Measurements from ENCODE around the gene ABCD1. TPM values are rescaled to one million over a fixed set of nuclear protein-coding genes. Genes with fewer than 3 reads are reported as not detected.

The ABCD1 gene
- total RNA-seq, 1 donor from 2014 or later, result 22.3 TPM

GRCh38 chrX:153791104-153791852 is 66.6 kb downstream of the ABCD1 start:
- no peak for DNase-seq (ENCODE audit: low read depth)

GRCh38 chrX:153792368-153792767 is 67.7 kb downstream of the ABCD1 start:
- DNase-seq (ENCODE audit: low read depth), result no peak

GRCh38 chrX:153793291-153793690 is 68.6 kb downstream of the ABCD1 start:
- no peak for DNase-seq (ENCODE audit: low read depth)

Other genes starting within 250 kb of the ABCD1 start
- gene BGN, start 229.9 kb upstream of the ABCD1 start, total RNA-seq, result 0.17 and 6.0 TPM in 2 replicates
- gene ATP2B3, start 207.2 kb upstream of the ABCD1 start, total RNA-seq, result 0.05 TPM in 1 of 2 replicates, not detected in the other
- 13.9 and 42.2 TPM in 2 replicates for gene CCNQ, start 125.7 kb upstream of the ABCD1 start, total RNA-seq
- gene DUSP9, start 77.7 kb upstream of the ABCD1 start, total RNA-seq, result 1.1 TPM in 1 of 2 replicates, not detected in the other
- gene PNCK, start 51.0 kb upstream of the ABCD1 start, total RNA-seq, result 0.75 TPM in 1 of 2 replicates, not detected in the other
- gene SLC6A8, start 36.9 kb upstream of the ABCD1 start, total RNA-seq, result 9.2 and 80.4 TPM in 2 replicates
- gene BCAP31, start 469 bp upstream of the ABCD1 start, total RNA-seq, result 233 and 273 TPM in 2 replicates
- 2.6 and 10.3 TPM in 2 replicates for gene PLXNB3, start 39.4 kb downstream of the ABCD1 start, total RNA-seq
- gene SRPK3, start 56.2 kb downstream of the ABCD1 start, total RNA-seq, result 0.17 and 0.25 TPM in 2 replicates
- 71.7 and 80.9 TPM in 2 replicates for gene IDH3G, start 69.5 kb downstream of the ABCD1 start, total RNA-seq
- 59.6 and 140 TPM in 2 replicates for gene SSR4, start 69.8 kb downstream of the ABCD1 start, total RNA-seq
- under 0.01 and 0.30 TPM in 2 replicates for gene PDZD4, start 105.7 kb downstream of the ABCD1 start, total RNA-seq
- 88.0 and 623 TPM in 2 replicates for gene L1CAM, start 161.3 kb downstream of the ABCD1 start, total RNA-seq
- gene AVPR2, start 179.8 kb downstream of the ABCD1 start, total RNA-seq, result 0.70 and 1.0 TPM in 2 replicates
- gene ARHGAP4, start 201.4 kb downstream of the ABCD1 start, total RNA-seq, result 11.8 and 19.3 TPM in 2 replicates
- 51.8 and 52.8 TPM in 2 replicates for gene NAA10, start 210.2 kb downstream of the ABCD1 start, total RNA-seq
- gene RENBP, start 219.8 kb downstream of the ABCD1 start, total RNA-seq, result 1.9 and 3.6 TPM in 2 replicates
- 11.6 and 34.7 TPM in 2 replicates for gene HCFC1, start 247.0 kb downstream of the ABCD1 start, total RNA-seq
- 5.4 and 8.3 TPM in 2 replicates for gene TMEM187, start 247.9 kb downstream of the ABCD1 start, total RNA-seq

Data from renal cortical epithelial cell (primary cell).